Liver (tissue), 9 donors: ENCODE measurements around the gene ARAP2. TPM values are rescaled to one million over a fixed set of nuclear protein-coding genes. Genes with fewer than 3 reads are reported as not detected.

ENCODE experiments used
- DNase-seq: peaks from one replicate; pipeline ENCODE4 v3.0.0-alpha.2; 2017; ENCODE audit warnings: low spot score
- H3K27ac ChIP-seq, 2 donors: one replicate each; pipeline ENCODE4 v1.7.0; 2013; ENCODE audit warnings: inconsistent platforms in 2 of 2, low read length in 2 of 2, control low read depth in 1 of 2, low read depth in 1 of 2, mild to moderate bottlenecking in 1 of 2
- H3K27me3 ChIP-seq, 4 donors: one replicate each; pipeline versions ENCODE4 v1.6.1 to v1.7.0; 2013; ENCODE audit warnings: low read length in 3 of 4, inconsistent platforms in 1 of 4, mild to moderate bottlenecking in 1 of 4, moderate library complexity in 1 of 4; ENCODE audit not compliant: control insufficient read depth in 4 of 4, insufficient read depth in 4 of 4
- H3K36me3 ChIP-seq, 4 donors: one replicate each; pipeline versions ENCODE4 v1.6.1 to v1.7.0; 2013; ENCODE audit warnings: low read length in 3 of 4, mild to moderate bottlenecking in 3 of 4, low read depth in 1 of 4, moderate library complexity in 1 of 4; ENCODE audit not compliant: control insufficient read depth in 4 of 4, insufficient read depth in 3 of 4
- H3K4me1 ChIP-seq, 4 donors: one replicate each; pipeline versions ENCODE4 v1.6.1 to v1.7.0; 2013; ENCODE audit warnings: low read length in 3 of 4, mild to moderate bottlenecking in 3 of 4, moderate library complexity in 1 of 4; ENCODE audit not compliant: control insufficient read depth in 4 of 4, insufficient read depth in 4 of 4
- H3K4me3 ChIP-seq, 3 donors: one replicate each; pipeline versions ENCODE4 v1.6.1 to v1.7.0; 2013; ENCODE audit warnings: low read length in 3 of 3, control low read depth in 1 of 3, low read depth in 1 of 3, mild to moderate bottlenecking in 1 of 3
- H3K9ac ChIP-seq, 2 donors: one replicate each; pipeline ENCODE4 v1.7.0; 2013; ENCODE audit warnings: low read length in 2 of 2, mild to moderate bottlenecking in 2 of 2, moderate library complexity in 2 of 2, control low read depth in 1 of 2, low read depth in 1 of 2
- H3K9me3 ChIP-seq, 4 donors: one replicate each; pipeline versions ENCODE4 v1.6.1 to v1.7.0; 2013; ENCODE audit warnings: low read length in 3 of 4; ENCODE audit not compliant: control insufficient read depth in 4 of 4
- ATF3 ChIP-seq: IDR thresholded peaks from 2 replicates; pipeline ENCODE4 v1.6.1; 2016; ENCODE audit warnings: antibody characterized with exemption
- CTCF ChIP-seq: fragments of 150-350 bp; IDR thresholded peaks from 2 replicates; pipeline ENCODE4 v1.5.1; 2017; ENCODE audit warnings: improper control_type of control experiment, low read depth, low read length; ENCODE audit not compliant: missing input control
- EGR1 ChIP-seq, 2 donors: IDR thresholded peaks; 2 replicates each; pipeline ENCODE4 v1.6.1; 2016 to 2018; ENCODE audit warnings: antibody characterized with exemption in 2 of 2, low read depth in 2 of 2
- FOXA1 ChIP-seq: IDR thresholded peaks from 2 replicates; pipeline ENCODE4 v1.6.1; 2016; ENCODE audit warnings: antibody characterized with exemption
- FOXA2 ChIP-seq: IDR thresholded peaks from 2 replicates; pipeline ENCODE4 v1.6.1; 2016; ENCODE audit warnings: antibody characterized with exemption
- GABPA ChIP-seq, 2 donors: IDR thresholded peaks in 1 of 2; conservative IDR thresholded peaks in 1 of 2; 2 replicates each; pipeline ENCODE4 v1.6.1; 2016; ENCODE audit warnings: antibody characterized with exemption in 2 of 2, mild to moderate bottlenecking in 1 of 2, moderate library complexity in 1 of 2
- HNF4A ChIP-seq, 2 donors: conservative IDR thresholded peaks; 2 replicates each; pipeline ENCODE4 v1.6.1; 2016; ENCODE audit warnings: antibody characterized with exemption in 2 of 2, mild to moderate bottlenecking in 2 of 2
- HNF4G ChIP-seq: IDR thresholded peaks from 2 replicates; pipeline ENCODE4 v1.6.1; 2016; ENCODE audit warnings: antibody characterized with exemption
- JUND ChIP-seq, 2 donors: IDR thresholded peaks; 2 replicates each; pipeline ENCODE4 v1.6.1; 2016; ENCODE audit warnings: antibody characterized with exemption in 2 of 2
- MAX ChIP-seq: IDR thresholded peaks from 2 replicates; pipeline ENCODE4 v1.6.1; 2016; ENCODE audit warnings: antibody characterized with exemption
- NR2F2 ChIP-seq: IDR thresholded peaks from 2 replicates; pipeline ENCODE4 v1.6.1; 2016; ENCODE audit warnings: antibody characterized with exemption
- RAD21 ChIP-seq, 2 donors: IDR thresholded peaks; 2 replicates each; pipeline ENCODE4 v1.6.1; 2016; ENCODE audit warnings: antibody characterized with exemption in 2 of 2, mild to moderate bottlenecking in 2 of 2
- REST ChIP-seq: IDR thresholded peaks from 2 replicates; pipeline ENCODE4 v1.6.1; 2016; ENCODE audit warnings: antibody characterized with exemption, mild to moderate bottlenecking
- RXRA ChIP-seq, 2 donors: IDR thresholded peaks; 2 replicates each; pipeline ENCODE4 v1.6.1; 2017 to 2018; ENCODE audit warnings: antibody characterized with exemption in 2 of 2, mild to moderate bottlenecking in 1 of 2
- SP1 ChIP-seq: IDR thresholded peaks from 2 replicates; pipeline ENCODE4 v1.6.1; 2018; ENCODE audit warnings: antibody characterized with exemption, mild to moderate bottlenecking
- TAF1 ChIP-seq: conservative IDR thresholded peaks from 2 replicates; pipeline ENCODE4 v1.6.1; 2016; ENCODE audit warnings: antibody characterized with exemption, mild to moderate bottlenecking
- YY1 ChIP-seq: IDR thresholded peaks from 2 replicates; pipeline ENCODE4 v1.6.1; 2016; ENCODE audit warnings: antibody characterized with exemption, mild to moderate bottlenecking
- WGBS: extraction: QIAGEN DNeasy Blood & Tissue Kit; methylation state at CpG from one replicate; pipeline ENCODE4 v1.1.7; 2013; 5-methylcytosine and 5-hydroxymethylcytosine counted together
- polyA plus RNA-seq, 2 donors: library from polyadenylated mRNA; stranded (reverse) in 1 of 2; unstranded in 1 of 2; fragments of 200-250 nt in 1 of 2; fragments of >200 nt in 1 of 2; fragmentation: Nextera tagmentation in 1 of 2; extraction: Ambion mirVana in 1 of 2; gene quantifications; one replicate each; pipeline versions ENCODE4 v1.2.1 to v1.2.3, GENCODE V29; 2013 to 2015
- total RNA-seq, 2 donors: library from RNA; depleted of rRNA; stranded (reverse); fragments of >200 nt; gene quantifications; one replicate each; pipeline ENCODE4 v1.2.3, GENCODE V29; 2014
- donor health status: healthy.
- donor health status: healthy.
- donor health status: healthy.
- donor health status: healthy.
- donor health status: healthy.

ARAP2 gene
- total and polyA plus RNA-seq, 4 donors, result 1.6 to 23.6 (median 5.4) TPM

- H3K9me3 ChIP-seq, result no peaks in the 10 kb centered on the region
- DNase-seq, result no peak
- no peaks in the 10 kb centered on the region for H3K4me1 ChIP-seq
- H3K9ac ChIP-seq, result no peak overlapping the region
- TF ChIP-seq HNF4G (no peak), GABPA (IDR thresholded peaks at IDR 0.05 in 1 of 2, conservative IDR thresholded peaks at IDR 0.05 in 1 of 2) (no peak), FOXA2 (no peak), MAX (no peak), REST (no peak), HNF4A (conservative IDR thresholded peaks at IDR 0.05) (no peak)
- 90% methylated on average over 5 of the region's 5 CpGs for WGBS
- H3K27me3 ChIP-seq, result no peaks in the 10 kb centered on the region
- peaks cover 1 to 34% (median 20%) of the 10 kb centered on the region in 4 donors for H3K36me3 ChIP-seq
- H3K4me3 ChIP-seq, result no peak overlapping the region
- no peak overlapping the region for H3K27ac ChIP-seq
Measured at GRCh38 chr4:36159208-36159607, 85.1 kb downstream of the ARAP2 start.

- WGBS, result 79% methylated on average over 1 of the region's 1 CpG
Measured at GRCh38 chr4:36152735-36153134, 91.6 kb downstream of the ARAP2 start.

GRCh38 chr4:36142504-36142903 is 101.8 kb downstream of the ARAP2 start:
- Histone ChIP-seq H3K9me3 (no peaks in the 10 kb centered on the region), H3K4me3 (no peak overlapping the region), H3K27ac (no peak overlapping the region), H3K27me3 (no peaks in the 10 kb centered on the region), H3K4me1 (no peaks in the 10 kb centered on the region), H3K36me3 (peaks cover 0 to 12% (median 8%) of the 10 kb centered on the region in 4 donors), H3K9ac (no peak overlapping the region)
- TF ChIP-seq NR2F2 (no peak), SP1 (no peak), TAF1 (no peak), REST (no peak), HNF4A (conservative IDR thresholded peaks at IDR 0.05) (no peak), GABPA (IDR thresholded peaks at IDR 0.05 in 1 of 2, conservative IDR thresholded peaks at IDR 0.05 in 1 of 2) (no peak), CTCF (no peak), FOXA2 (no peak), YY1 (no peak), RAD21 (IDR thresholded peaks at IDR 0.05) (no peak), HNF4G (no peak), JUND (IDR thresholded peaks at IDR 0.05) (no peak), EGR1 (IDR thresholded peaks at IDR 0.05; ENCODE audit: low read depth in 2 of 2) (no peak), RXRA (IDR thresholded peaks at IDR 0.05) (no peak)
- DNase-seq, result no peak
- WGBS, result 86% methylated on average over 1 of the region's 1 CpG

More at GRCh38 chr4:36152735-36153134, 91.6 kb downstream of the ARAP2 start:
- Histone ChIP-seq H3K9ac (no peak overlapping the region), H3K4me1 (no peaks in the 10 kb centered on the region), H3K36me3 (peaks cover 0 to 11% (median 2%) of the 10 kb centered on the region in 4 donors), H3K27me3 (no peaks in the 10 kb centered on the region), H3K9me3 (no peaks in the 10 kb centered on the region), H3K4me3 (no peak overlapping the region), H3K27ac (no peak overlapping the region)
- DNase-seq, result no peak
- TF ChIP-seq RXRA (IDR thresholded peaks at IDR 0.05), result no peak
- no peak for TF ChIP-seq YY1
- TF ChIP-seq ATF3, result no peak
- TF ChIP-seq FOXA1, result no peak
- no peak for TF ChIP-seq HNF4G
- no peak for TF ChIP-seq NR2F2
- no peak for TF ChIP-seq FOXA2
